ENCODE data around the gene SPACA9. TPM values are rescaled to one million over a fixed set of nuclear protein-coding genes. Genes with fewer than 3 reads are reported as not detected.

SPACA9 gene
- total RNA-seq, 1 donor from 2014 or later, result 4.1 TPM

GRCh38 chr9:132876849-132877248 lies 1.8 kb upstream of the SPACA9 start:
- Mint-ChIP-seq H3K27me3 (ENCODE audit: low read depth) (peaks cover 5% of the 10 kb centered on the region), H3K4me1 (peaks cover 5% of the 10 kb centered on the region), H3K4me3 (peak overlapping the region; percentile 80), H3K9me3 (no peaks in the 10 kb centered on the region), H3K27ac (ENCODE audit: unreplicated experiment) (no peak overlapping the region), H3K36me3 (ENCODE audit: low read depth) (no peaks in the 10 kb centered on the region)
- no peak for DNase-seq (ENCODE audit: low read depth, low spot score)
- TF ChIP-seq, protein P1, sequence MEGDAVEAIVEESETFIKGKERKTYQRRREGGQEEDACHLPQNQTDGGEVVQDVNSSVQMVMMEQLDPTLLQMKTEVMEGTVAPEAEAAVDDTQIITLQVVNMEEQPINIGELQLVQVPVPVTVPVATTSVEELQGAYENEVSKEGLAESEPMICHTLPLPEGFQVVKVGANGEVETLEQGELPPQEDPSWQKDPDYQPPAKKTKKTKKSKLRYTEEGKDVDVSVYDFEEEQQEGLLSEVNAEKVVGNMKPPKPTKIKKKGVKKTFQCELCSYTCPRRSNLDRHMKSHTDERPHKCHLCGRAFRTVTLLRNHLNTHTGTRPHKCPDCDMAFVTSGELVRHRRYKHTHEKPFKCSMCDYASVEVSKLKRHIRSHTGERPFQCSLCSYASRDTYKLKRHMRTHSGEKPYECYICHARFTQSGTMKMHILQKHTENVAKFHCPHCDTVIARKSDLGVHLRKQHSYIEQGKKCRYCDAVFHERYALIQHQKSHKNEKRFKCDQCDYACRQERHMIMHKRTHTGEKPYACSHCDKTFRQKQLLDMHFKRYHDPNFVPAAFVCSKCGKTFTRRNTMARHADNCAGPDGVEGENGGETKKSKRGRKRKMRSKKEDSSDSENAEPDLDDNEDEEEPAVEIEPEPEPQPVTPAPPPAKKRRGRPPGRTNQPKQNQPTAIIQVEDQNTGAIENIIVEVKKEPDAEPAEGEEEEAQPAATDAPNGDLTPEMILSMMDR (conservative IDR thresholded peaks at IDR 0.05), result no peak

- no peak overlapping the region for H3K27ac Mint-ChIP-seq (ENCODE audit: unreplicated experiment)
- no peak for DNase-seq (ENCODE audit: low read depth, low spot score)
- H3K4me1 Mint-ChIP-seq, result peaks cover 5% of the 10 kb centered on the region
- no peaks in the 10 kb centered on the region for H3K9me3 Mint-ChIP-seq
- TF ChIP-seq, protein P1 (conservative IDR thresholded peaks at IDR 0.05), result no peak
- H3K4me3 Mint-ChIP-seq, result peak overlapping the region; percentile 80
- H3K36me3 Mint-ChIP-seq (ENCODE audit: low read depth), result no peaks in the 10 kb centered on the region
- peaks cover 5% of the 10 kb centered on the region for H3K27me3 Mint-ChIP-seq (ENCODE audit: low read depth)
Observed at GRCh38 chr9:132877458-132877823, 1.3 kb upstream of the SPACA9 start.

GRCh38 chr9:132877824-132878694 lies 639 bp upstream of the SPACA9 start, which contains the start of gene AK8:
Gene AK8, minus strand, starts transcription at chr9:132878284. Its CDS starts 29 bp downstream, at chr9:132878255.
- Mint-ChIP-seq H3K9me3 (no peaks in the 10 kb centered on the region), H3K27me3 (ENCODE audit: low read depth) (peaks cover 5% of the 10 kb centered on the region), H3K36me3 (ENCODE audit: low read depth) (no peaks in the 10 kb centered on the region), H3K4me1 (peaks cover 5% of the 10 kb centered on the region), H3K4me3 (peak within 1 kb of the TSS; percentile 89), H3K27ac (ENCODE audit: unreplicated experiment) (peak within 1 kb of the TSS; percentile 6)
- DNase-seq (ENCODE audit: low read depth, low spot score), result peak; percentile 68
- TF ChIP-seq, protein P1 (conservative IDR thresholded peaks at IDR 0.05), result no peak

DNA sequence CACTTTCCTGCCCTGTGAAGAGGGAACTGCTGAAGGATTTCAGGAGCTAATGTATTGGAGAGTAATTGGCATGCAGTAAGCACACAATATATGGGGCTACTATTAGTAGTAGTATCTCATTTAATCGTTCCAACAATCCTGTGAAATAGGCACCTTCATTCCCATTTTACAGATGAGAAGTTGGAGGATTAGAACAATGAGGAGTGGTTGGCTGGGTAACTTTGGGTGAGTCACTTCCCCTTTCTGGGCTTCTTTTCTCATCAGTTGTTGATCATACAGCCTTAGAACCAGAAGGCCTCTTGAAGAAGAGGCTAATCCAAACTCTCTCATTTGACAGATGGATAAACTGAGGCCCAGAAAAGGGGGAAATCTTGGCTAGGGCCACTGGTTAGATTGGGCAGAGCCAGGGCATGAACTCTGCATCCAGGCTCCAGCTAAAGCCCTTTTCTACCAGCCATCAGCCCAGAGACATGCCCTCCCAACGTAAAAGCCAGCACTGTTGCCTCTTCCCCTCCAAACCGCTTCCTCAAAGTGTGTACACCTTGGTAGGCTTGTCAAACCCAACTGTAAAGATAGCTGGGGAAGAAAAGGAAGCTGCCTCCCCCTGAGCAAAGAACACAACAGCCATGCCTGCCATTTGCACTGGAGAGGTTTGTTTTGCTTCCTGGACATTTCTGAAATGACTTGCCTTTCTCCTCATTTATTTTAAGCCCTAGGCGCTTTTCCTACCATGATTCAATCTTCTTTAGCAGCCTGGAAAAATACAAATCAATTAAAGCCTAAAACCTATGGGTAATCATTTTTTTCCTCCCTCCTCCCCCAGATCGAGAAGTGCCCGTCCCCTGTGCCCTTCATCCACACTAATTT lies 992 bp downstream of the SPACA9 start:
- no peak for DNase-seq (ENCODE audit: low read depth, low spot score)
- TF ChIP-seq, protein P1 (conservative IDR thresholded peaks at IDR 0.05), result no peak
- Mint-ChIP-seq H3K27ac (ENCODE audit: unreplicated experiment) (no peak overlapping the region), H3K9me3 (no peaks in the 10 kb centered on the region), H3K4me1 (peaks cover 5% of the 10 kb centered on the region), H3K27me3 (ENCODE audit: low read depth) (peaks cover 5% of the 10 kb centered on the region), H3K36me3 (ENCODE audit: low read depth) (no peaks in the 10 kb centered on the region), H3K4me3 (peak overlapping the region; percentile 89)

DNA sequence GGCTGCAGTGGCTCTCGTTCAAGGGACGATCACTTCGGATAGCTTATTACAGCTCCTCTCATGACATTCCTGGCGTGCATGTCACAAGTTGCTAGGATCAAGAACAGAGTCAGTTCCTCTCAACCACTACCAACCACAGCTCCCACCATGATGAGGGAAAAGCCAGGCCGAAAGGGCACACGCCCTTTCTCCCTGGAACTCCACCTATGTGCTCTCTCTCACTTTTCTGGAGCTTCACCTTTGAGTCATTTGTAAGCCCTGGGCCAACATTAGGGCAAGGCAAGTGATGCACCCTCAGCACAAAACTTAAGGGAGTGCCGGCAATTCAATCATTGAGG lies 1.6 kb downstream of the SPACA9 start:
- Mint-ChIP-seq H3K27me3 (ENCODE audit: low read depth) (peaks cover 3% of the 10 kb centered on the region), H3K36me3 (ENCODE audit: low read depth) (no peaks in the 10 kb centered on the region), H3K27ac (ENCODE audit: unreplicated experiment) (no peak overlapping the region), H3K4me1 (peaks cover 5% of the 10 kb centered on the region), H3K9me3 (no peaks in the 10 kb centered on the region), H3K4me3 (peak overlapping the region; percentile 89)
- TF ChIP-seq, protein P1 (conservative IDR thresholded peaks at IDR 0.05), result no peak
- DNase-seq (ENCODE audit: low read depth, low spot score), result no peak
